Smooth muscle cell of the brain vasculature (primary cell): Measurements from ENCODE around the gene SELENOH.

Experiments used
- DNase-seq: peaks from one replicate; pipeline ENCODE4 v3.0.0-alpha.2; 2012; ENCODE audit warnings: low read depth, low spot score

SELENOH gene

DNA sequence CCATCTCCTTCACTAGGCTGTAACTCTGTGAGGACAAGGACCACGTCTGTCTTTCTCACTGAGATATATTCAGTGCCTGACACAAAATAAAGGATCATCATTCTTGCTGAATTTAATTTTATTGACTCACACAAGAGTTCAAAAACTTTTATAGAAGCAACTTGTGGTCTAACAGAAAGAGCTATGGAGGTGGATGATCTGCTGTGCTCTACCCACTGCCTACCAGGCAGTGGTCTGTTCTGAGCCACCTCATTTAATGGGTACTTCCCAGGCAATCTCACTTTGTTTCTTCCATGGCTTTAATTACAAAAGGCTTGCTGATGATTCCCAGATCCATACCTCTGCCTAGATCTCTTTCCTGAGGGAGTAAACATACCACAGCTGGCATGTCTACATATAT, 5.6 kb downstream of the SELENOH start:
- DNase-seq = no peak

DNA sequence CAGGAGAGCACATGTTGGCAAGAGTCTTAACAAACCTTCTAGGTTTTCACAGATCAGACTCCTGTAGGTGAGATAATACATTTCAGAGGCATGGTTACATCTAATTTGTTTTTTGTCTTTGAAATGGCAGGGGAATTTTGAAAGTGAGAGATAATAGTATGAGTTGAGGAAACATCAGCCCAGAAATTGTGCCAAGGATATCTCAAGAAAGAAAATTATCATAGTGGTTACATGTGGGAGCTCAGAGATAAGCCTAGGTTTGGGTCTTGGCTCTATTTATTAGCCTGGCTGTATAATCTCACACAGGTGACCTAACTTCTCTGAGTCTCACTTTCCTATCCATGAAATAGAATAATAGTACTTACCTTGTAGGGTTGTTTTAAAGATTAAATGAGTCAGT, 9.9 kb downstream of the SELENOH start:
- no peak for DNase-seq

DNA sequence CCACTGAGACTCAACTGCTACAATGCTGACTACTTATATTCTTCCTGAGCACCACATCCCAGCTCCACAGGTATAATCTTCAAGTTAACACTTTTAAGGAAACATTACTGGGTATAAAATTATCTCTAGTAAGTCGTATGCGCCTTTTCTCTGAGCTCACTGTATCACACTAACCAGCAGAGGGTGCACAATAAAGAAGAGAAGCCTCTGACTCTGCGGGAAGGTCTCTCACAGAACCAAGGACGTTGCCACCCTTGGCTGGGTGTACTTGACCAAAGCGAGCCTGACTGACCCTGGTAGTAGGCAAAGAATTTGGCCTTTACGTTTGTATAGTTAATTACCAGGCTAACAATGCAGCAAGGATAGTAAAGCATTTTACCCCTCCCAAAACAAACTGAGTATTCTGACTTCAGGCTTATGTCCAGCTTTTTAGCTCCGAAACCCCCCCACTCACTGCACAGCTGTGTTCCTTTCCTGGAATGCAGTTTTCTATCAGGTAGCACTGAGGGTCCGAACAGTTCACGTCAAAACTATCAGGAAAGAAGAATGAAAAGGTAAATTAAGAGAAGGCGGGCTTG, 10.5 kb downstream of the SELENOH start, which contains the start of gene BTBD18:
Gene BTBD18, minus strand, starts transcription at position 144 of the 578 bp plus-strand sequence. CDS start 631 bp downstream, outside the sequence.
- DNase-seq = no peak

DNA sequence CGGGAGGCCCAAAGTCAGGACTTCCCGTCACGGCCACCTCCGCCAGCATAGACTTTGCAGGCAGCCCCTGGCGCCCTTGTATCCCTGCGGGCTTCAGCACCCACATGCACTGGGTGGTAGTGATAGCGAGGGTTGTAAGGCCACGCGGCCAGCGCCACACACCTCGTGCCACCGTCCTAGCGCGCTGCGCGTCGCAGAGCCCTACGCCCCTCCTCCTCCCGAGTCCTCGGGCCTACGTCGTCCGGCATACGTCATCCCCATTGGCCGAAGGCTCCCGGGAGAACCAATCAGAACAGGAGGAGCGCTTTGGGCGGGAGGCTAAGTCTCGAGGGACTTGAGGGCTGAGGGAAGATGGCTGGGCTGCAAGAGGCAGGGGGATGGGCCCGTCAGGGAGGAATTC, 11.7 kb downstream of the SELENOH start:
- DNase-seq = no peak

DNA sequence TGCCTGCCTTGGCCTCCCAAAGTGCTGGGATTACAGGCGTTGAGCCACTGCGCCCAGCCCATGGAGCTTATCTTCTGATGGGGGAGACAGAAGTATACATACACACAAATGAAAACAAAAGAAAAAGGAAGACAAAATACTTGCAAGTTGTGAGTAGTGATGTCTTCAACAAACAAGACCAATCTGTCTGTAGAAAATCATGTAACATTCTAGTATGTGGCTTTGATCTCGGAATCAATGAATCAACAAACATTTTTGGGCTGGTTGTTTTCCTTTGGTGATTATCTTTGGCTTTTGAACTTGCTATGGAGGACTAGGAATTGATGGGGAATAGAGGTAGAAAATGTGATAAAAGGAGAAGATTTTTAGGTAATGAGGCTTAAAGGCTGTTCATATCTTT, 16.9 kb downstream of the SELENOH start:
- DNase-seq = no peak

DNA sequence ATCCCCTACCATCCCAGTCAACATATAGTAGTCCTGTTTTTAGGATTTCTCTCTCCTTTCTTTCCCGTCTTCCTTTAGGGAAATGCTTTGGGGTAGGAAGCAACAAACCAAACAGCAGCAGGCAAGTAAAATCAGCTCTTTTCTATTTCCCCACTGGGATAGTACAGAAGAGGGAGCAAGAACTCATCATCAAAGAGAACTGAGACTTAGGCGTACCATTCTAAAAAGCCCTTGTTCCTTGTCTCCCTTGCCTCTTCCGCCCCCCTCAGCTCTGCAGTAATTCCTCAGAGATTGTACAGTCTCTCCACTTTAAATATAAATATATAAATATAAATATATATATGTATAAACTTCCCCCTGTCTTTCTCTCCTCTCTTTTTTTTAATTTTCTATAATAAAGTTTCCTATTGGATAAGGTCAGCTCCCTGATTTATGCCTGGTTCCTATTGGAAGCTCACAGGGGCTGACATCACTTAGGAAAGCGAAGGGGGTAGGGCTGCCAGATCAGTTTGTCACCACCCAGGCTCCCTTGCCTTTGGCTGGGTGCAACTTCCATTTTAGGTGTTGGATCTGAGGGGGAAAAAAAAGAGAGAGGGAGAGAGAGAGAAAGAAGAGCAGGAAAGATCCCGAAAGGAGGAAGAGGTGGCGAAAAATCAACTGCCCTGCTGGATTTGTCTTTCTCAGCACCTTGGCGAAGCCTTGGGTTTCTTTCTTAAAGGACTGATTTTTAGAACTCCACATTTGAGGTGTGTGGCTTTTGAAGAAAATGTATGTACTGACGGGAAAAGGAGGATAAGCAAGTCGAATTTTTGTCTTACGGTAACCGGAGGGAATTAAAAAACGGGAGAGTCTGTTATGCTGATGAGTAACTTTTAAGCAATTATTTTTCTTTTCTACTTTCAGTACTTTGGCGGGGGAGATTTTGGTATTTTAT, 20.3 kb downstream of the SELENOH start, which contains the start of gene CTNND1:
Gene CTNND1, plus strand, starts transcription at position 502 of the 934 bp plus-strand sequence. CDS start 29,677 bp downstream, outside the sequence.
- DNase-seq = peak; percentile 93

- no peak for DNase-seq
These were observed 21.1 kb downstream of the SELENOH start for GRCh38 chr11:57762235-57762861.

- no peak for DNase-seq
These were observed 22.3 kb downstream of the SELENOH start for GRCh38 chr11:57763568-57763967.

GRCh38 chr11:57764021-57764420, 22.7 kb downstream of the SELENOH start:
- DNase-seq = no peak

DNA sequence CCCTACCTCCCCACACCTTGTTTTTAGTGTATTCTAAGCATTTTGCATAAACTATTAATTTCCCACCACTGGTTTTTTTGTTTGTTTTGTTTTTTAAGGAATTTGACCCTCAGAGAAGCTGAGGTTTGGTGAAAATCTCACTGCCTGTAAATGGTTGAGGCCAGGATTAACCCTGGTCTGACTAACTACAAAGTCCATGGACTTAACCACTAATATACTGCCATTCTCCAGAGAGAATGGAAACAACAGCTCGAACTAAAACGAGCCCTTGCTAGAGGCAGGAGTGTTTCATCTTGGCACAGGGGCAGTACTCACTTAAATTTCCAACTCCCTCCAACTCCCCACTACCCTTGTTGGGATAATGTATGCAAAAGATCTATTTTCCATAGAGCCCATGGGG, 23.3 kb downstream of the SELENOH start:
- DNase-seq = no peak

GRCh38 chr11:57764972-57765371, 23.7 kb downstream of the SELENOH start:
- DNase-seq = no peak

DNA sequence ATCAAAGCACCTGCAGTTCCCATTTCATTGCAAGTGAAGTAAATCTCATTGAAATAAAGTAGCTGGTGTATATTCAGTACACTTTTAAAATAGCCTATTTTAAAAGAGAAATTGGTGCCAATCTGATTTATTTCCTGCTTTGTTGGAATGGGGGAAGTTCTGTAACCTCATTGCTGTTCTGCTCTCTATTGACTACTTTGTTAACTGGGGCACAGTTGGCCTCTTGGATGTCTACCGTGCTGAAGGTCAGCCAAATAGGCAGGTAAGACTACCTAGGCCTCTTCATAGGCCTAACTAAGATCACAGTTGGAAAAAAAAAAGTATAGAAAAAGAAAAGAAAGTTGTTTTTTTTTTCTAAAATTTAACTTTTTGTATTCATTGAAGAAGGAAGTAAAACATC, 29.5 kb downstream of the SELENOH start:
- no peak for DNase-seq

DNA sequence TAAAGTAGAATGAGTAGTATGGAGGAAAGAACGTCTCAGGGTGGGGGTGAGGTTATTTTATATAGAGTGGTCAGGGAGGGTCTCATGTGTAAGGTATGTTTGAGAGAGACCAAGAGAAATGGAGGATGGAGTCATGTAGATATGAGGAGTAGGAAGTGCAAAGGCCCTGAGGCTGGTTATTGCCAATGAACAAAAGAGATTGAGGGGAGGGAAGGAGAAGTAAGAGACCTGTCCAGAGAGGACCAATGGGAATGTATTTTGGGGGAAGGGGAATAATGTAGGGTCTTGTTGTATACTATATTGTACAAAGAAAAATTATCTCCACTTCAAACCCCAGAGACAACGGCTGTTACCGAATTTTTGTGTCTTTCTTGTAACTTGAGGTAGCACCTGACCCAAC, 30.1 kb downstream of the SELENOH start:
- DNase-seq = no peak

DNA sequence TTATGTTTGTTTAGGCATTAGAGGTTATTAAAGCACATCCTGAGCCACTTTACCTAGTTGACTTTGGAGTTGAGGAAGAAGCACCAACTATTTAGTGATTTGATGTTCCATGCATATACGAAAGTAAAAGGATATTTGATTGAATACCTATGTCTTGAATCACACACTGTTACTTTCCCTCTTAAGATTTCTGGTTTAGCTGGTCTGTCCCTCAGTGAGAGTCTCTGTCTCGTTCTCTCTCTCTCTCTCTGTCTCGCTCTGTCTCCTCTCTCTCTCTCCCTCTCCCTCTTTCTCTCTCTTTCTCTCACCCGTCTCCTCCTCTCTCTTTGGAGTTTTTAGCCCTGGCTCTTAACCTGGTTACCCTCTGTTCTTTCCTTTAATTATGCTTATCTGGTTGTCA, 31.3 kb downstream of the SELENOH start:
- DNase-seq = no peak

GRCh38 chr11:57773026-57773598, 31.8 kb downstream of the SELENOH start:
- no peak for DNase-seq

- DNase-seq = no peak
These were observed 34.2 kb downstream of the SELENOH start for GRCh38 chr11:57775491-57775890.

- no peak for DNase-seq
These were observed 34.8 kb downstream of the SELENOH start for GRCh38 chr11:57776031-57776521.

- no peak for DNase-seq
These were observed 35.4 kb downstream of the SELENOH start for GRCh38 chr11:57776577-57777210.

DNA sequence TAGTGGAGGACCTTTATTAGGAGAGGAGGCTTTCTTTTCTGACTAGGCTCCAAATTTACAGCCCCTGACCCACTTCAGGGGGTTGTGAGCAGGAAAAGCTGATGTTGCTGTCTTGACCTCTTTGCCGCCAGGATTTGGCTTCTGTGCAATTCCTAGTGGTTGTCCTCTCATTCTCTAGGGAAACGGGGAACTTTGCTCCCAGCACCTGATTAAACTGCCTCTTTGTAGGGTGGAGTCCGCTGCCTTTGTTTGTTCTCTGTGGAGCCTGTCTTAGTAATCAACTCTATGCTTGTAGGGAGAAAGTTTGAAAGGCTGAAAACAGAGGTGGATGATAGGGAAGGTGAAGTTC, 36.7 kb downstream of the SELENOH start:
- no peak for DNase-seq

DNA sequence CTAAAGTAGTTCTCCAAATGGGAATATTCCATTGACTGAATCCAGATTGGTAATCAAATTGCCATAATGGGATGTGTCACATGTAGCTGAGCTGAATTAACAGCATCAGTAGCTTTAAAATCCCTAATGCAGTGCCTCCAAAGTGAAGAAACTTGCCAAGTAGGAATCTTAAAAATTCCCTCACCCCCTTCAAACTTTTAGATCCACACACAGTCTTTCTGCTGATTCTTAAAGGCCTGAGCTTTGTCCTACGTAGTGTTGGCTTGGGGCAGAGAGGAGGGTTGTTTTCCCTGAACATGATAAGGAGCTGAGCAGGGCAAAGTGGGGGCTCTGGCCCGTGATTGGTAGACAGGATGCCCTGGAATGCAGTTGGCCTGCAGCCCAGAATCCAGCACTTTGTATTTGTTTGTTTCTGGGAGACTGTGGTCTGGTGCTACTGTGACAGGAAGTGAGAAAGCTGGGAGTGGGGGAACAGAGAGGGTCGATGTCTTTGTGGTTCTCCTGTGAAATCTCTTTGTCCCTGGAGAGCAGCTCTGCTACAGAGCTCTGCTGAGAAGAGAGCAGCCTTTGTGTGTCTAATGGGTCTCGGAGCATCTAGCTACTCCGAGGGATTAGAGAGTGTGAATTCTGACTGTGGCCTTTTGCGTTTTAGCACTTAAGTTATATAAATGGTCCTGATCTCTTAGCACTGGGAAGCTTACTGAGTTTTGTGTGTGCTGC, 37.2 kb downstream of the SELENOH start:
- DNase-seq = peak; percentile 97

DNA sequence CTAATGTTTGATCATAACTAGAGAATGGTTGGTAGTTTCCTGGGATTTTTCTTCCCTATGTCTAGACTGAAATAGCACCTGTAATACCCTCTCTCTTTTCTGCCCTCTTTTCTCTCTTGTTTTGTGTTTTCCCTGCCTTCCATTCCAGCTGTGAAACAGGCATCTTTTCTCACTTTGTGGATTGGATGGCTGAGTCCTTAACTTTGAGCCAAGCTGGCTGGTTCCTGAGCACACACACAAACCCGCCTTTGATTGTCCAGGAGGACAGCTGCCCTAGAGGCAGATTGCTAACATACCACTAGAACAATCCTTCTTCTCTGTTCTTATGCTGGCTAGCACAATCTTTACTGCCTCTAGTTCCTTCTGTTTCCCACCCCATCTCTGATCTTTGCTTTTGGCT, 38.0 kb downstream of the SELENOH start:
- no peak for DNase-seq
